ENCODE measurements around the gene ATF7IP2. TPM values are rescaled to one million over a fixed set of nuclear protein-coding genes. Genes with fewer than 3 reads are reported as not detected.

ATF7IP2 gene
- total and polyA plus RNA-seq, 9 of the 15 experiments (the other 6 are each of a cell fraction or from before 2014, with no cell fraction given): 131 to 515 (median 196) TPM

- FAIRE-seq (no peak), ATAC-seq (no peak), DNase-seq (ENCODE audit: extremely low read depth in 1 of 4, low spot score in 3 of 4) (peak in 1 of 4 experiments; percentile 50)
- Histone ChIP-seq H4K20me1 (replicated peaks; ENCODE audit: control insufficient read depth, insufficient read depth, low read length) (no peaks in the 10 kb centered on the region), H3K27me3 (ENCODE audit: control insufficient read depth in 2 of 2, insufficient read depth in 2 of 2, low read length in 2 of 2) (no peaks in the 10 kb centered on the region), H3K27ac (ENCODE audit: extremely low read depth, low read depth, low read length) (no peak overlapping the region), H3K9me3 (replicated peaks; ENCODE audit: control insufficient read depth, insufficient read depth, low read depth, low read length) (peaks cover 48% of the 10 kb centered on the region), H3K4me1 (replicated peaks in 1 of 2; ENCODE audit: control insufficient read depth in 2 of 2, insufficient read depth in 2 of 2, low read length in 2 of 2) (peaks cover 6 to 12% of the 10 kb centered on the region in 2 experiments; a peak in 3 of 5 replicates), H3K79me2 (ENCODE audit: control insufficient read depth, insufficient read depth, low read length) (peaks cover 79% of the 10 kb centered on the region), H3K9me1 (ENCODE audit: control insufficient read depth, insufficient read depth, low read length) (no peaks in the 10 kb centered on the region), H3K4me2 (ENCODE audit: insufficient read depth, low read length) (no peak overlapping the region), H3K36me3 (ENCODE audit: control insufficient read depth, insufficient read depth, low read length) (peaks cover 24% of the 10 kb centered on the region; the same call in 2 of the 3 replicates), H2AFZ (ENCODE audit: low read depth, low read length) (no peak overlapping the region), H3K4me3 (no peak overlapping the region), H3K9ac (ENCODE audit: insufficient read depth in 1 of 2, low read depth in 2 of 2, low read length in 2 of 2) (no peak overlapping the region)
- ChIA-PET CTCF (ENCODE audit: low intra/inter-chr PET ratio) (no interaction called here), POLR2A (interaction anchor here (1.1 kb wide), 1 partner anchor 18 kb away, joined by 3 read pairs; no protein-coding TSS in a partner anchor)
- WGBS (ENCODE audit: insufficient coverage, low coverage, missing lambda C conversion rate): 69% methylated on average over 8 of the region's 8 CpGs
- no TSS peak for BruUV-seq (replicated peaks)
- intact Hi-C loops (cut with micrococcal nuclease) (no loop called here), in situ Hi-C loops (cut with MboI) (no loop called here)
- TF ChIP-seq GATAD2B (IDR thresholded peaks at IDR 0.05; ENCODE audit: borderline replicate concordance) (no peak), ZNF280B (CRISPR knock-in tag; IDR thresholded peaks at IDR 0.05) (peak; percentile 75; the same call in 1 of the 2 replicates), MTA3 (IDR thresholded peaks at IDR 0.05; ENCODE audit: borderline replicate concordance) (0 out of 2 replicates have a peak, but pooled peaks have one; percentile 25), ARNT (IDR thresholded peaks at IDR 0.05) (peak in 1 of 2 experiments; percentile 43; a peak in 1 of 4 replicates), JUN (IDR thresholded peaks at IDR 0.05; ENCODE audit: borderline replicate concordance, low read depth, low read length) (0 out of 2 replicates have a peak, but pooled peaks have one; percentile 39), JUN (CRISPR knock-in tag; IDR thresholded peaks at IDR 0.05; ENCODE audit: borderline replicate concordance) (no peak), ZNF561 (CRISPR knock-in tag; conservative IDR thresholded peaks at IDR 0.05) (peak; percentile 99), CHAMP1 (IDR thresholded peaks at IDR 0.05) (peak; percentile 67; the same call in 1 of the 2 replicates), ZNF518B (CRISPR knock-in tag; IDR thresholded peaks at IDR 0.05) (no peak), ZNF280A (IDR thresholded peaks at IDR 0.05; ENCODE audit: low read depth, partially characterized antibody) (peak; percentile 100), CBX3 (IDR thresholded peaks at IDR 0.05; ENCODE audit: borderline replicate concordance in 1 of 2, low read length in 2 of 2) (peak in 1 of 2 experiments; percentile 99; a peak in 2 of 3 replicates)
Observed at GRCh38 chr16:10408824-10409381, 23.0 kb downstream of the ATF7IP2 start.
